ENCODE results near the gene UST. TPM values are rescaled to one million over a fixed set of nuclear protein-coding genes. Genes with fewer than 3 reads are reported as not detected.

Gene UST
- total and polyA plus RNA-seq, 2 of the 8 experiments (the other 6 are each of a cell fraction or from before 2014, with no cell fraction given): 13.5 to 34.5 TPM

DNA sequence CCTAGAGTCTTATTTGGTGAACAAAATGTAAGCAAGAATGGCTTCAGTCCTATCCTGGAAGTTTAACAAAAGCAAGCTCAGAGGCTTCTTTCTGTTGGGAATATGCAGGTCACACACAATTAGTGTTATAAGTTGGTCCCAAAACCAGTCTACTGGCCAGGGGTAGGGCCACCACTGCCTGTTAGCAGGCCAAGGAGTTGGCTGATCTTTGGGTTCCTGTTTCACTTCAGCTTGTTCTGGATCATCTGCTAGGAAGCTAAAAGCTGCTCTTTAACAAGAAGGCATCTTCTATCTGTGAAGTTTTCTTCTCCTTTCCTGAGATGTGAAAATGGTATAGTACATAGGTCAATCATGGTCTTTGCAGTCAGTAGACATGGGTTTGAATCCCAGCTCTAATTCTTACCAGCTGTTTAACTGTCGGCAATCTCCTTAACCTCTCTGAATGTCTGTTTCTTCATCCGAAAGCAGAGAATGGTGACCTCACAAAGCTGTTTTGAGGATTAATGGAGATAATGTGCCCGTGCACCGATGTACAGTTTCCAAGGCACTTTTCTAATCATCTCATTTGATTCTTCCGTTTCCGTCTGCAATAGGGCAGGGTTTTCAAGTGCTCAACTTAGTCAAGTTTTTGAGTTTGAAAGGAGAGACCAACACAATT, 299.5 kb downstream of the UST start:
- Histone ChIP-seq H3K23ac (ENCODE audit: insufficient read length) (no peak overlapping the region), H3K4ac (replicated peaks; ENCODE audit: insufficient read length, low read depth, low read length) (no peak overlapping the region), H4K5ac (ENCODE audit: insufficient read length, low read depth, low read length) (no peak overlapping the region), H3K56ac (replicated peaks; ENCODE audit: insufficient read length, low read depth, low read length) (no peak overlapping the region), H3K27ac (ENCODE audit: low read depth, low read length) (no peak overlapping the region), H3K9me3 (ENCODE audit: insufficient read depth in 2 of 2, low read depth in 1 of 2, low read length in 1 of 2) (no peaks in the 10 kb centered on the region), H3K4me3 (ENCODE audit: extremely low read depth in 1 of 4, insufficient read depth in 2 of 4, low read depth in 3 of 4, low read length in 4 of 4) (no peak overlapping the region), H3K18ac (ENCODE audit: extremely low read depth, low read length) (0 out of 2 replicates have a peak overlapping the region, but pooled peaks have one; percentile 34), H2BK120ac (replicated peaks; ENCODE audit: low read depth, low read length) (no peak overlapping the region), H4K91ac (replicated peaks; ENCODE audit: insufficient read length, low read length) (no peak overlapping the region), H2AK5ac (ENCODE audit: low read depth, low read length) (no peak overlapping the region), H3K4me2 (ENCODE audit: insufficient read depth in 1 of 2, low read depth in 2 of 2, low read length in 2 of 2) (peak overlapping the region; percentile 37 to 61; a peak in 3 of 4 replicates), H2BK5ac (ENCODE audit: low read depth, low read length) (peak overlapping the region; percentile 73; the same call in 1 of the 2 replicates), H3K9ac (replicated peaks in 1 of 4; ENCODE audit: extremely low read depth in 1 of 4, low read depth in 3 of 4, low read length in 3 of 4) (no peak overlapping the region), H3K79me2 (ENCODE audit: control insufficient read depth in 1 of 2, insufficient read depth in 2 of 2, low read length in 2 of 2) (no peaks in the 10 kb centered on the region), H4K20me1 (replicated peaks in 1 of 2; ENCODE audit: control insufficient read depth in 1 of 2, insufficient read depth in 2 of 2, low read length in 2 of 2) (no peaks in the 10 kb centered on the region), H2BK15ac (ENCODE audit: low read length) (no peak overlapping the region), H3K23me2 (ENCODE audit: low read depth, low read length) (no peaks in the 10 kb centered on the region), H3K36me3 (ENCODE audit: control insufficient read depth in 2 of 4, insufficient read depth in 4 of 4, low read length in 3 of 4) (peaks cover 0 to 3% (median 1%) of the 10 kb centered on the region in 4 experiments; a peak in 2 of 8 replicates), H3K27me3 (replicated peaks in 1 of 4; ENCODE audit: control insufficient read depth in 3 of 4, extremely low read depth in 1 of 4, insufficient read depth in 3 of 4, low read length in 3 of 4) (no peaks in the 10 kb centered on the region), H3K79me1 (ENCODE audit: low read depth, low read length) (no peaks in the 10 kb centered on the region; the same call in 1 of the 2 replicates), H4K8ac (ENCODE audit: extremely low read depth, insufficient read depth, low read length) (no peak overlapping the region), H2AFZ (ENCODE audit: low read length) (no peak overlapping the region), H3K14ac (ENCODE audit: insufficient read length) (no peak overlapping the region), H3K4me1 (replicated peaks in 1 of 4; ENCODE audit: control insufficient read depth in 3 of 4, insufficient read depth in 4 of 4, low read length in 3 of 4) (peaks cover 0 to 12% (median 7%) of the 10 kb centered on the region in 4 experiments; a peak in 6 of 7 replicates), H2BK20ac (ENCODE audit: low read length) (no peak overlapping the region), H2BK12ac (ENCODE audit: low read depth, low read length) (no peak overlapping the region)
- WGBS, 2 experiments (ENCODE audit: extremely low coverage in 1 of 2, insufficient coverage in 1 of 2, insufficient read length in 1 of 2, insufficient replicate concordance in 2 of 2, low coverage in 1 of 2, low lambda C conversion rate in 2 of 2, missing lambda C conversion rate in 1 of 2): 89% methylated on average over 6 of the region's 6 CpGs; no CpG with 5 or more reads in 1 of the 2 experiments
- FAIRE-seq (no peak), DNase-seq (ENCODE audit: low read depth in 1 of 2, low spot score in 2 of 2) (no peak)
- ChIA-PET POLR2A (ENCODE audit: partially characterized antibody) (interaction anchor here (1.0 to 1.2 kb wide), 2 partner anchors 10 to 14 kb away, joined by 3 to 4 read pairs; no protein-coding TSS in a partner anchor), CTCF (ENCODE audit: partially characterized antibody) (interaction anchor here (0.7 to 6.5 kb wide), 16 partner anchors 9 to 471 kb away, joined by 3 to 44 read pairs (median 4); no protein-coding TSS in a partner anchor)
- no peak for TF ChIP-seq SIX5 (IDR thresholded peaks at IDR 0.05; ENCODE audit: low read depth, low read length)
- no peak for TF ChIP-seq RBBP5 (IDR thresholded peaks at IDR 0.05; ENCODE audit: borderline replicate concordance, low read depth, low read length)
- TF ChIP-seq POLR2A (IDR thresholded peaks at IDR 0.05; ENCODE audit: control extremely low read depth in 1 of 2, low read depth in 2 of 2, low read length in 2 of 2): no peak
- TF ChIP-seq CHD1 (IDR thresholded peaks at IDR 0.05; ENCODE audit: low read depth, low read length): no peak
- TF ChIP-seq SRF (IDR thresholded peaks at IDR 0.05; ENCODE audit: low read depth, low read length): no peak

Data from H1 (cell line).